Lung (tissue), 12 donors: ENCODE results near the gene ATP6V0B. TPM values are rescaled to one million over a fixed set of nuclear protein-coding genes. Genes with fewer than 3 reads are reported as not detected.

Experiments
- ATAC-seq: fragments of 200-7000 bp; cut with Tn5 transposase; one replicate; pipeline ENCODE4 v1.9.1; 2020; ENCODE audit warnings: moderate number of reproducible peaks; ENCODE audit not compliant: insufficient read depth, low FRiP score
- DNase-seq, 3 donors: peaks; one replicate each; pipeline ENCODE4 v3.0.0-alpha.2; 2013 to 2017
- H3K27ac ChIP-seq, 2 donors: one replicate each; pipeline ENCODE4 v1.5.1; 2013; ENCODE audit warnings: mild to moderate bottlenecking in 2 of 2, moderate library complexity in 2 of 2, control low read depth in 1 of 2, inconsistent platforms in 1 of 2, low read depth in 1 of 2, low read length in 1 of 2
- H3K27me3 ChIP-seq, 3 donors: one replicate each; pipeline ENCODE4 v1.5.1; 2013; ENCODE audit warnings: low read length in 2 of 3; ENCODE audit not compliant: control insufficient read depth in 3 of 3, insufficient read depth in 3 of 3
- H3K36me3 ChIP-seq, 4 donors: one replicate each; pipeline ENCODE4 v1.5.1; 2013; ENCODE audit warnings: low read length in 4 of 4, mild to moderate bottlenecking in 1 of 4, moderate library complexity in 1 of 4; ENCODE audit not compliant: control insufficient read depth in 4 of 4, insufficient read depth in 4 of 4
- H3K4me1 ChIP-seq, 5 donors: one replicate each; pipeline ENCODE4 v1.5.1; 2013; ENCODE audit warnings: low read length in 5 of 5, mild to moderate bottlenecking in 2 of 5, moderate library complexity in 1 of 5; ENCODE audit not compliant: control insufficient read depth in 5 of 5, insufficient read depth in 5 of 5
- H3K4me3 ChIP-seq: one replicate; pipeline ENCODE4 v1.5.1; 2013; ENCODE audit warnings: mild to moderate bottlenecking, control low read depth, moderate library complexity
- H3K9ac ChIP-seq, 2 donors: one replicate each; pipeline ENCODE4 v1.5.1; 2013; ENCODE audit warnings: low read length in 2 of 2, control low read depth in 1 of 2; ENCODE audit not compliant: insufficient read depth in 1 of 2
- H3K9me3 ChIP-seq, 4 donors: one replicate each; pipeline ENCODE4 v1.5.1; 2013; ENCODE audit warnings: low read length in 3 of 4, mild to moderate bottlenecking in 1 of 4, moderate library complexity in 1 of 4; ENCODE audit not compliant: control insufficient read depth in 4 of 4, insufficient read depth in 3 of 4
- WGBS, 2 donors: extraction: QIAGEN DNeasy Blood & Tissue Kit; methylation state at CpG; one replicate each; pipeline ENCODE4 v1.1.7; 2013; 5-methylcytosine and 5-hydroxymethylcytosine counted together
- polyA plus RNA-seq, 2 donors: library from polyadenylated mRNA; stranded (reverse); fragments of 200-250 nt; gene quantifications; one replicate each; pipeline ENCODE4 v1.2.1, GENCODE V29; 2013
- total RNA-seq, 2 donors: library from RNA; depleted of rRNA in 1 of 2; stranded (reverse); fragments of >200 nt in 1 of 2; gene quantifications; one replicate each; pipeline ENCODE4 v1.2.1, GENCODE V29; 2014 to 2021
- TF ChIP-seq, protein P1 (sequence below): IDR thresholded peaks from 2 replicates; pipeline ENCODE4 v1.5.1; 2012; ENCODE audit warnings: mild to moderate bottlenecking; ENCODE audit errors: control extremely low read depth, extremely low read depth
- donor health status: control.
- donor health status: control.
- donor health status: Bipolar disorder and iron deficiency.
- donor health status: healthy.
- donor health status: DM: yes; HTN: yes; CAD: no.

Gene ATP6V0B
- total and polyA plus RNA-seq, 4 donors = 71.2 to 484 (median 283) TPM

- H3K9me3 ChIP-seq = no peaks in the 10 kb centered on the region
- DNase-seq (no peak), ATAC-seq (no peak)
- no peaks in the 10 kb centered on the region for H3K27me3 ChIP-seq
- TF ChIP-seq, protein P1, sequence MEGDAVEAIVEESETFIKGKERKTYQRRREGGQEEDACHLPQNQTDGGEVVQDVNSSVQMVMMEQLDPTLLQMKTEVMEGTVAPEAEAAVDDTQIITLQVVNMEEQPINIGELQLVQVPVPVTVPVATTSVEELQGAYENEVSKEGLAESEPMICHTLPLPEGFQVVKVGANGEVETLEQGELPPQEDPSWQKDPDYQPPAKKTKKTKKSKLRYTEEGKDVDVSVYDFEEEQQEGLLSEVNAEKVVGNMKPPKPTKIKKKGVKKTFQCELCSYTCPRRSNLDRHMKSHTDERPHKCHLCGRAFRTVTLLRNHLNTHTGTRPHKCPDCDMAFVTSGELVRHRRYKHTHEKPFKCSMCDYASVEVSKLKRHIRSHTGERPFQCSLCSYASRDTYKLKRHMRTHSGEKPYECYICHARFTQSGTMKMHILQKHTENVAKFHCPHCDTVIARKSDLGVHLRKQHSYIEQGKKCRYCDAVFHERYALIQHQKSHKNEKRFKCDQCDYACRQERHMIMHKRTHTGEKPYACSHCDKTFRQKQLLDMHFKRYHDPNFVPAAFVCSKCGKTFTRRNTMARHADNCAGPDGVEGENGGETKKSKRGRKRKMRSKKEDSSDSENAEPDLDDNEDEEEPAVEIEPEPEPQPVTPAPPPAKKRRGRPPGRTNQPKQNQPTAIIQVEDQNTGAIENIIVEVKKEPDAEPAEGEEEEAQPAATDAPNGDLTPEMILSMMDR = no peak
- no peak overlapping the region for H3K4me3 ChIP-seq
- H3K27ac ChIP-seq = no peak overlapping the region
- H3K36me3 ChIP-seq = peaks cover 2 to 6% (median 5%) of the 10 kb centered on the region in 4 donors
- peaks cover 0 to 7% (median 4%) of the 10 kb centered on the region in 5 donors for H3K4me1 ChIP-seq
- WGBS, 2 donors = 78 to 84% methylated on average over 4 of the region's 4 CpGs
- H3K9ac ChIP-seq = no peak overlapping the region
These were observed 11.3 kb downstream of the ATP6V0B start for GRCh38 chr1:43985984-43986595.

- no peaks in the 10 kb centered on the region for H3K27me3 ChIP-seq
- H3K36me3 ChIP-seq = peaks cover 2 to 6% (median 5%) of the 10 kb centered on the region in 4 donors
- TF ChIP-seq, protein P1 = no peak
- H3K4me3 ChIP-seq = no peak overlapping the region
- DNase-seq (no peak), ATAC-seq (no peak)
- 77 to 78% methylated on average over 6 of the region's 6 CpGs for WGBS, 2 donors
- H3K4me1 ChIP-seq = peaks cover 0 to 7% (median 4%) of the 10 kb centered on the region in 5 donors
- no peak overlapping the region for H3K27ac ChIP-seq
- no peak overlapping the region for H3K9ac ChIP-seq
- H3K9me3 ChIP-seq = no peaks in the 10 kb centered on the region
These were observed 12.0 kb downstream of the ATP6V0B start for GRCh38 chr1:43986712-43987111.

- ATAC-seq (no peak), DNase-seq (no peak)
- H3K4me1 ChIP-seq = peaks cover 0 to 9% (median 4%) of the 10 kb centered on the region in 5 donors
- no peak overlapping the region for H3K27ac ChIP-seq
- H3K36me3 ChIP-seq = peaks cover 2 to 6% (median 4%) of the 10 kb centered on the region in 4 donors
- no peak overlapping the region for H3K9ac ChIP-seq
- H3K9me3 ChIP-seq = no peaks in the 10 kb centered on the region
- TF ChIP-seq, protein P1 = no peak
- H3K4me3 ChIP-seq = no peak overlapping the region
- WGBS, 2 donors = 79 to 87% methylated on average over 6 of the region's 6 CpGs
- no peaks in the 10 kb centered on the region for H3K27me3 ChIP-seq
These were observed 12.6 kb downstream of the ATP6V0B start for GRCh38 chr1:43987159-43987902.
